K562 (cell line): ENCODE results near the gene SLC43A1. TPM values are rescaled to one million over a fixed set of nuclear protein-coding genes. Genes with fewer than 3 reads are reported as not detected.

Source experiments
- ATAC-seq: fragments of 200-7000 bp; cut with Tn5 transposase; 3 replicates; pipeline ENCODE4 v1.9.1; 2020; ENCODE audit warnings: moderate library complexity
- BruUV-seq: library from RNA; stranded (reverse); fragments of 400-500 nt; replicated peaks from 2 replicates; lab custom pipeline; 2021; lab: Mats Ljungman, UMichigan
- CTCF ChIA-PET: fragments of 300-600 bp; formaldehyde crosslinking; extraction: SDS; loops from one replicate; lab custom pipeline; 2021; ENCODE audit warnings: low intra/inter-chr PET ratio; lab: Yijun Ruan, JAX
- POLR2A ChIA-PET: fragments of 300-600, 350-650 bp; sonication (Branson Sonifier 250); formaldehyde crosslinking; extraction: SDS; loops from one replicate; lab custom pipeline; 2021; ENCODE audit warnings: antibody characterized with exemption, inconsistent platforms; lab: Yijun Ruan, JAX
- DNase-seq, 4 experiments: peaks; one replicate each; pipeline versions ENCODE4 v3.0.0 to v3.0.0-alpha.2; 2011 to 2018; ENCODE audit warnings: low spot score in 3 of 4, mixed read lengths in 3 of 4; ENCODE audit errors: extremely low read depth in 1 of 4
- FAIRE-seq: peaks from 2 replicates; lab custom pipeline; 2011; peaks lifted over from hg19 to GRCh38; lab: Jason Lieb, UNC
- H2AFZ ChIP-seq: 2 replicates; pipeline ENCODE4 v1.6.0; 2011; ENCODE audit warnings: low read depth, low read length, control low read depth, inconsistent platforms
- H3K27ac ChIP-seq: fragments of 200-600 bp; 3 replicates; pipeline ENCODE4 v1.8.0; 2011; ENCODE audit warnings: low read depth, mild to moderate bottlenecking, control low read depth, inconsistent platforms, low read length, moderate library complexity, mixed read lengths; ENCODE audit errors: extremely low read depth
- H3K27me3 ChIP-seq, 2 experiments: fragments of 300-600 bp in 1 of 2; 2 replicates in 1 of 2; 3 replicates in 1 of 2; pipeline versions ENCODE4 v1.6.0 to v1.8.0; 2011; ENCODE audit warnings: inconsistent platforms in 2 of 2, low read length in 2 of 2, mild to moderate bottlenecking in 1 of 2, mixed read lengths in 1 of 2, moderate library complexity in 1 of 2; ENCODE audit not compliant: control insufficient read depth in 2 of 2, insufficient read depth in 2 of 2
- H3K36me3 ChIP-seq: fragments of 300-600 bp; 3 replicates; pipeline ENCODE4 v1.8.0; 2011; ENCODE audit warnings: mild to moderate bottlenecking, low read length, inconsistent platforms; ENCODE audit not compliant: control insufficient read depth, insufficient read depth
- H3K4me1 ChIP-seq, 2 experiments: fragments of 200-600 bp in 1 of 2; replicated peaks in 1 of 2; 2 replicates in 1 of 2; 3 replicates in 1 of 2; pipeline versions ENCODE4 v1.5.1 to v1.8.0; 2011; ENCODE audit warnings: inconsistent platforms in 2 of 2, low read length in 2 of 2, mild to moderate bottlenecking in 1 of 2, mixed read lengths in 1 of 2, moderate library complexity in 1 of 2; ENCODE audit not compliant: control insufficient read depth in 2 of 2, insufficient read depth in 2 of 2
- H3K4me2 ChIP-seq: 2 replicates; pipeline ENCODE4 v1.6.1; 2011; ENCODE audit warnings: low read length, control low read depth, inconsistent platforms, mixed read lengths; ENCODE audit not compliant: insufficient read depth
- H3K4me3 ChIP-seq: fragments of 200-600 bp; sonication (generic), shearing (Covaris generic); 2 replicates; pipeline ENCODE4 v1.5.1; 2016; ENCODE audit warnings: control low read depth, inconsistent platforms
- H3K79me2 ChIP-seq: fragments of 200-600 bp; 3 replicates; pipeline ENCODE4 v1.8.0; 2011; ENCODE audit warnings: low read length, inconsistent platforms; ENCODE audit not compliant: control insufficient read depth, insufficient read depth
- H3K9ac ChIP-seq, 2 experiments: 2 replicates each; pipeline versions ENCODE4 v1.6.0 to v1.6.1; 2011; ENCODE audit warnings: low read depth in 2 of 2, low read length in 2 of 2, control low read depth in 1 of 2, inconsistent platforms in 1 of 2, mild to moderate bottlenecking in 1 of 2, mixed read lengths in 1 of 2; ENCODE audit not compliant: insufficient read depth in 1 of 2
- H3K9me1 ChIP-seq: one replicate; pipeline ENCODE4 v1.6.0; 2011; ENCODE audit warnings: inconsistent platforms, mild to moderate bottlenecking, low read length, moderate library complexity; ENCODE audit not compliant: control insufficient read depth, insufficient read depth
- H3K9me3 ChIP-seq: replicated peaks from 2 replicates; pipeline ENCODE4 v1.5.1; 2011; ENCODE audit warnings: low read depth, low read length, inconsistent platforms; ENCODE audit not compliant: control insufficient read depth, insufficient read depth
- H4K20me1 ChIP-seq: replicated peaks from 2 replicates; pipeline ENCODE4 v1.6.1; 2011; ENCODE audit warnings: low read length, inconsistent platforms, mixed read lengths; ENCODE audit not compliant: control insufficient read depth, insufficient read depth
- FOSL1 ChIP-seq: fragments of 200-800 bp; sonication (Bioruptor generic); conservative IDR thresholded peaks from 2 replicates; pipeline ENCODE4 v1.6.1; 2016; ENCODE audit warnings: missing genetic modification characterization, missing compliant biosample characterization
- HLTF ChIP-seq: fragments of 450-650 bp; IDR thresholded peaks from 2 replicates; pipeline ENCODE4 v1.6.1; 2016
- HOMEZ ChIP-seq: fragments of 250-450 bp; sonication (Bioruptor Pico); IDR thresholded peaks from 2 replicates; pipeline ENCODE4 v1.4.0; 2020; ENCODE audit warnings: mild to moderate bottlenecking, moderate library complexity
- NCOR1 ChIP-seq: fragments of 450-650 bp; IDR thresholded peaks from 2 replicates; pipeline ENCODE4 v1.6.1; 2016; ENCODE audit warnings: mild to moderate bottlenecking, moderate library complexity
- NFE2 ChIP-seq: IDR thresholded peaks from 2 replicates; pipeline ENCODE4 v1.6.1; 2014; ENCODE audit warnings: antibody characterized with exemption, low read depth
- POLR2G ChIP-seq: fragments of 200-400 bp; formaldehyde crosslinking; IDR thresholded peaks from 2 replicates; pipeline ENCODE4 v1.6.1; 2017; ENCODE audit warnings: low read depth, mild to moderate bottlenecking, antibody characterized with exemption, low read length, moderate library complexity
- SPI1 ChIP-seq: IDR thresholded peaks from 2 replicates; pipeline ENCODE4 v1.6.1; 2011; ENCODE audit warnings: low read depth, low read length, control low read depth, borderline replicate concordance
- TFE3 ChIP-seq: fragments of 450-650 bp; formaldehyde crosslinking; IDR thresholded peaks from 2 replicates; pipeline ENCODE4 v1.4.0; 2020; ENCODE audit warnings: mild to moderate bottlenecking, mixed read lengths
- ZBTB33 ChIP-seq: sonication (generic); formaldehyde crosslinking; IDR thresholded peaks from 2 replicates; pipeline ENCODE4 v1.8.1; 2023; ENCODE audit warnings: mild to moderate bottlenecking, missing genetic modification reagents
- ZNF740 ChIP-seq, 3 experiments: fragments of 200-800 bp in 1 of 3; sonication (Bioruptor generic) in 1 of 3; sonication (generic) in 1 of 3; formaldehyde crosslinking in 1 of 3; IDR thresholded peaks; 2 replicates each; pipeline versions ENCODE4 v1.6.1 to v1.8.0; 2016 to 2022; ENCODE audit warnings: mild to moderate bottlenecking in 2 of 3, missing compliant biosample characterization in 2 of 3, missing genetic modification characterization in 2 of 3, missing genetic modification reagents in 1 of 3
- ZNF79 ChIP-seq: fragments of 250-450 bp; sonication (Bioruptor Pico); IDR thresholded peaks from 2 replicates; pipeline ENCODE4 v1.4.0; 2020; ENCODE audit warnings: low read depth, mild to moderate bottlenecking, moderate library complexity
- WGBS: fragments of 100-300 bp; shearing (Covaris generic); methylation state at CpG from one replicate; pipeline ENCODE4 v1.1.6; 2016; ENCODE audit warnings: low coverage, mixed read lengths; ENCODE audit not compliant: insufficient coverage; ENCODE audit errors: missing lambda C conversion rate; 5-methylcytosine and 5-hydroxymethylcytosine counted together
- in situ Hi-C: fragments of 300-500 bp; cut with MboI; formaldehyde crosslinking; loops from 4 replicates; pipeline ENCODE4 v1.15.0; 2018; ENCODE audit warnings: inconsistent platforms, mixed read lengths
- intact Hi-C: fragments of 100-400 bp; cut with micrococcal nuclease; formaldehyde crosslinking; loops from 2 replicates; pipeline ENCODE4 v1.14.2; 2022
- polyA plus RNA-seq, 8 experiments: library from polyadenylated mRNA; depleted of rRNA in 4 of 8; stranded (reverse) in 5 of 8; unstranded in 3 of 8; fragments of >200 nt; fragmentation: Nextera tagmentation in 2 of 8; fragmentation: Illumina TruSeq in 1 of 8; extraction: Ambion mirVana in 2 of 8; extraction: Trizol in 1 of 8; gene quantifications; 2 replicates each; pipeline versions ENCODE4 v1.2.1 to v1.2.3, GENCODE V29; 2011 to 2014; ENCODE audit warnings: inconsistent platforms in 1 of 8, missing spikeins in 1 of 8
- total RNA-seq, 7 experiments: library from RNA; depleted of rRNA in 6 of 7; stranded (reverse); fragments of >200 nt in 6 of 7; fragmentation: Illumina TruSeq in 2 of 7; extraction: Trizol in 2 of 7; gene quantifications; 2 replicates each; pipeline versions ENCODE4 v1.2.1 to v1.2.3, GENCODE V29; 2011 to 2021; ENCODE audit warnings: low replicate concordance in 1 of 7

SLC43A1 gene
- total and polyA plus RNA-seq, 9 of the 15 experiments (the other 6 are each of a cell fraction or from before 2014, with no cell fraction given) = 2.6 to 41.8 (median 24.6) TPM

- Histone ChIP-seq H3K4me2 (no peak overlapping the region), H3K9me3 (no peaks in the 10 kb centered on the region), H2AFZ (no peak overlapping the region), H3K4me1 (peaks cover 6 to 14% of the 10 kb centered on the region in 2 experiments; a peak in 4 of 5 replicates), H3K9ac (no peak overlapping the region), H3K36me3 (peaks cover 55% of the 10 kb centered on the region), H4K20me1 (peaks cover 8% of the 10 kb centered on the region; the same call in 1 of the 2 replicates), H3K4me3 (no peak overlapping the region), H3K9me1 (no peaks in the 10 kb centered on the region), H3K27me3 (no peaks in the 10 kb centered on the region), H3K79me2 (no peaks in the 10 kb centered on the region), H3K27ac (no peak overlapping the region)
- no peak for ATAC-seq
- ChIA-PET POLR2A (interaction anchor here (0.9 to 1.5 kb wide), 4 partner anchors 9 to 21 kb away, joined by 3 to 4 read pairs (median 4); no protein-coding TSS in a partner anchor), CTCF (no interaction called here)
- intact Hi-C loops = no loop called here
- peak; percentile 40; the same call in 1 of the 2 replicates for TF ChIP-seq ZNF740 (CRISPR knock-in tag; IDR thresholded peaks at IDR 0.05)
- no peak for TF ChIP-seq ZNF740 (tag; IDR thresholded peaks at IDR 0.05)
- 0 out of 2 replicates have a peak, but pooled peaks have one; percentile 20 for TF ChIP-seq POLR2G
- peak; percentile 66 for TF ChIP-seq ZBTB33 (CRISPR knock-in tag)
- TF ChIP-seq HOMEZ (CRISPR knock-in tag) = no peak
- TF ChIP-seq SPI1 = peak; percentile 57; the same call in 1 of the 2 replicates
- no peak for TF ChIP-seq NFE2
- no peak for TF ChIP-seq NCOR1
- TF ChIP-seq TFE3 = no peak
- no peak for TF ChIP-seq HLTF
- no peak for TF ChIP-seq ZNF79 (CRISPR knock-in tag)
- TF ChIP-seq FOSL1 (tag) = no peak
- no TSS peak for BruUV-seq
- in situ Hi-C loops = no loop called here
- 85% methylated on average over 7 of the region's 7 CpGs for WGBS
- FAIRE-seq = no peak
- no peak for DNase-seq
Measured at GRCh38 chr11:57484141-57484710, 31.3 kb downstream of the SLC43A1 start.
